ENCODE data around the gene ANKRD31.

DNA sequence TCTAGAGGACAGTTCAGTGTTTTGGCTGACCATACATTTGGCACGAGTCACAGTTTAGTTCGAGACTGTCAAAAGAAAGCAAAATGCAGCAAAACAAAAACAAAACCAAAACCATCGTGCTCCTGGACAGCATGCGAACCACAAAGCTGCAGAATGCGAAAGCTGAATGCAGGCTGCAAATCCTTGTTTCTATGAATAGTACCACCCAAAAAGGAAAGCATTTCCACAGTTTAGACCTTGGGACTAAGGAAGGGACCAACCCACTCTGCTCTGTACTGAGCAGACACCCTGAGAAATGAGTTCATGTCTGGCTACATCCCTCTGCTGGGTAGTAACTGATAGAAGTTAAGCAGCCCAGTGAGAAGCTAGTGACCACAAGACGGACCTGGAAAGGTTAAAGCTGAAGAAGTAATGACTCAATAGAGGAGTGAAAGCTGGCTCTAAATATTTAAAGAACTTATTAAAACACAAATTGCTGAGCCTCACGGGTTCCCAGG lies 188.2 kb downstream of the ANKRD31 start:
- TF ChIP-seq, protein P1, sequence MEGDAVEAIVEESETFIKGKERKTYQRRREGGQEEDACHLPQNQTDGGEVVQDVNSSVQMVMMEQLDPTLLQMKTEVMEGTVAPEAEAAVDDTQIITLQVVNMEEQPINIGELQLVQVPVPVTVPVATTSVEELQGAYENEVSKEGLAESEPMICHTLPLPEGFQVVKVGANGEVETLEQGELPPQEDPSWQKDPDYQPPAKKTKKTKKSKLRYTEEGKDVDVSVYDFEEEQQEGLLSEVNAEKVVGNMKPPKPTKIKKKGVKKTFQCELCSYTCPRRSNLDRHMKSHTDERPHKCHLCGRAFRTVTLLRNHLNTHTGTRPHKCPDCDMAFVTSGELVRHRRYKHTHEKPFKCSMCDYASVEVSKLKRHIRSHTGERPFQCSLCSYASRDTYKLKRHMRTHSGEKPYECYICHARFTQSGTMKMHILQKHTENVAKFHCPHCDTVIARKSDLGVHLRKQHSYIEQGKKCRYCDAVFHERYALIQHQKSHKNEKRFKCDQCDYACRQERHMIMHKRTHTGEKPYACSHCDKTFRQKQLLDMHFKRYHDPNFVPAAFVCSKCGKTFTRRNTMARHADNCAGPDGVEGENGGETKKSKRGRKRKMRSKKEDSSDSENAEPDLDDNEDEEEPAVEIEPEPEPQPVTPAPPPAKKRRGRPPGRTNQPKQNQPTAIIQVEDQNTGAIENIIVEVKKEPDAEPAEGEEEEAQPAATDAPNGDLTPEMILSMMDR (conservative IDR thresholded peaks at IDR 0.05; ENCODE audit: low read length), result no peak
- TF ChIP-seq EZH2phosphoT487 (IDR thresholded peaks at IDR 0.05; ENCODE audit: borderline replicate concordance), result no peak
